K562 (cell line): Measurements from ENCODE around the gene SPCS3. TPM values are rescaled to one million over a fixed set of nuclear protein-coding genes. Genes with fewer than 3 reads are reported as not detected.

Experiments
- CREB1 ChIP-seq, 2 experiments: sonication (generic) in 1 of 2; formaldehyde crosslinking in 1 of 2; IDR thresholded peaks; 2 replicates each; pipeline versions ENCODE4 v1.6.1 to v1.8.0; 2012 to 2022; ENCODE audit warnings: inconsistent platforms in 1 of 2, mild to moderate bottlenecking in 1 of 2, missing genetic modification reagents in 1 of 2, moderate library complexity in 1 of 2
- CTBP1 ChIP-seq: fragments of 450-650 bp; IDR thresholded peaks from 2 replicates; pipeline ENCODE4 v1.6.1; 2016; ENCODE audit warnings: borderline replicate concordance
- DPF2 ChIP-seq: fragments of 450-650 bp; IDR thresholded peaks from 2 replicates; pipeline ENCODE4 v1.6.1; 2016
- ETV5 ChIP-seq: sonication (generic); formaldehyde crosslinking; IDR thresholded peaks from 2 replicates; pipeline ENCODE4 v1.4.0; 2020; ENCODE audit warnings: low read depth, mild to moderate bottlenecking, missing genetic modification reagents
- GABPA ChIP-seq: fragments of 200-800 bp; sonication (Bioruptor generic); conservative IDR thresholded peaks from 2 replicates; pipeline ENCODE4 v1.6.1; 2016; ENCODE audit warnings: low read depth, missing genetic modification characterization, missing compliant biosample characterization
- MEIS2 ChIP-seq: fragments of 450-650 bp; IDR thresholded peaks from 2 replicates; pipeline ENCODE4 v1.6.1; 2014; ENCODE audit warnings: mild to moderate bottlenecking; ENCODE audit not compliant: partially characterized antibody
- OTX1 ChIP-seq: fragments of 450-650 bp; formaldehyde crosslinking; IDR thresholded peaks from 2 replicates; pipeline ENCODE4 v1.4.0; 2022; ENCODE audit warnings: mild to moderate bottlenecking
- RBBP5 ChIP-seq: fragments of 200-600 bp; sonication (generic); IDR thresholded peaks from 2 replicates; pipeline ENCODE4 v1.6.1; 2012; ENCODE audit warnings: borderline replicate concordance, mild to moderate bottlenecking, low read length, control low read depth, inconsistent platforms; ENCODE audit not compliant: insufficient read depth, poor library complexity, severe bottlenecking
- SOX6 ChIP-seq: fragments of 450-650 bp; IDR thresholded peaks from 2 replicates; pipeline ENCODE4 v1.6.1; 2014; ENCODE audit warnings: mild to moderate bottlenecking
- SREBF2 ChIP-seq: sonication (generic); formaldehyde crosslinking; IDR thresholded peaks from 2 replicates; pipeline ENCODE4 v1.4.0; 2020; ENCODE audit warnings: mild to moderate bottlenecking, missing genetic modification reagents
- TCF3 ChIP-seq: sonication (generic); formaldehyde crosslinking; IDR thresholded peaks from 2 replicates; pipeline ENCODE4 v1.4.0; 2020; ENCODE audit warnings: mild to moderate bottlenecking, missing genetic modification reagents
- TRIM24 ChIP-seq, 2 experiments: fragments of 450-650 bp; IDR thresholded peaks; 2 replicates each; pipeline ENCODE4 v1.6.1; 2016
- ZFP1 ChIP-seq: fragments of 450-650 bp; formaldehyde crosslinking; IDR thresholded peaks from 2 replicates; pipeline ENCODE4 v1.4.0; 2020; ENCODE audit warnings: mild to moderate bottlenecking, mixed read lengths
- ZNF507 ChIP-seq: conservative IDR thresholded peaks from 2 replicates; pipeline ENCODE4 v1.6.1; 2017; ENCODE audit warnings: missing genetic modification characterization, missing compliant biosample characterization
- ZNF668 ChIP-seq: fragments of 250-450 bp; sonication (Bioruptor Pico); IDR thresholded peaks from 2 replicates; pipeline ENCODE4 v1.8.0; 2022; ENCODE audit warnings: mild to moderate bottlenecking, inconsistent platforms
- polyA plus RNA-seq, 8 experiments: library from polyadenylated mRNA; depleted of rRNA in 4 of 8; stranded (reverse) in 5 of 8; unstranded in 3 of 8; fragments of >200 nt; fragmentation: Nextera tagmentation in 2 of 8; fragmentation: Illumina TruSeq in 1 of 8; extraction: Ambion mirVana in 2 of 8; extraction: Trizol in 1 of 8; gene quantifications; 2 replicates each; pipeline versions ENCODE4 v1.2.1 to v1.2.3, GENCODE V29; 2011 to 2014; ENCODE audit warnings: inconsistent platforms in 1 of 8, missing spikeins in 1 of 8
- total RNA-seq, 7 experiments: library from RNA; depleted of rRNA in 6 of 7; stranded (reverse); fragments of >200 nt in 6 of 7; fragmentation: Illumina TruSeq in 2 of 7; extraction: Trizol in 2 of 7; gene quantifications; 2 replicates each; pipeline versions ENCODE4 v1.2.1 to v1.2.3, GENCODE V29; 2011 to 2021; ENCODE audit warnings: low replicate concordance in 1 of 7
- TF ChIP-seq, protein P1 (sequence below): fragments of 250-450 bp; sonication (Bioruptor Pico); IDR thresholded peaks from 2 replicates; pipeline ENCODE4 v1.6.1; 2021; ENCODE audit warnings: mild to moderate bottlenecking
- TF ChIP-seq, protein P2 (sequence below): IDR thresholded peaks from 2 replicates; pipeline ENCODE4 v1.6.1; 2014; ENCODE audit warnings: antibody characterized with exemption
- TF ChIP-seq, protein P3 (sequence below): fragments of 450-650 bp; IDR thresholded peaks from 2 replicates; pipeline ENCODE4 v1.6.1; 2017; ENCODE audit warnings: antibody characterized with exemption
- TF ChIP-seq, protein P4 (sequence below): fragments of 450-650 bp; IDR thresholded peaks from 2 replicates; pipeline ENCODE4 v1.6.1; 2016
- TF ChIP-seq, protein P5 (sequence below): sonication (generic); formaldehyde crosslinking; IDR thresholded peaks from 2 replicates; pipeline ENCODE4 v1.8.0; 2022; ENCODE audit warnings: mild to moderate bottlenecking, missing genetic modification reagents

SPCS3 gene
- total and polyA plus RNA-seq, 9 of the 15 experiments (the other 6 are each of a cell fraction or from before 2014, with no cell fraction given): 64.6 to 196 (median 85.4) TPM

DNA sequence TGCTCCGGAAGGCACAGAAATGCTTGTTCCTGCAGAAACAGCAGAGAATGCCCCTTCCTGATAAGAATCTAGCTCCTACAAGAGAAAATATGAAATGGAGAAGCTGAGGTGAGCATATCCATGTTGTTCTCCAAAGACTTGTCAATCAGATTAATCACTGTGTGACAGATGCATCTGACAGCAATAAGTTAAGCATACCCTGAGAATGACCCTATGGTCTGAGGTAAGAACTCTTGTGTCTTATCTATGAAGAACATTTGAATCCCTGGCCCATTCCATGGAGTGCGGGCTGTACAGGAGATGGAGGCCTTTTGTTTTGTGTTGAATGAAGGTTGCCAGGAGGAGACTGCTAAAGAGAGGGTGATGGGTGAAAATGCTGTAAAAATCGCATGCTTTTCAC, 29.2 kb upstream of the SPCS3 start (continued):
- no peak for TF ChIP-seq ETV5 (CRISPR knock-in tag)
- TF ChIP-seq SOX6: peak; percentile 73
- TF ChIP-seq, protein P1, sequence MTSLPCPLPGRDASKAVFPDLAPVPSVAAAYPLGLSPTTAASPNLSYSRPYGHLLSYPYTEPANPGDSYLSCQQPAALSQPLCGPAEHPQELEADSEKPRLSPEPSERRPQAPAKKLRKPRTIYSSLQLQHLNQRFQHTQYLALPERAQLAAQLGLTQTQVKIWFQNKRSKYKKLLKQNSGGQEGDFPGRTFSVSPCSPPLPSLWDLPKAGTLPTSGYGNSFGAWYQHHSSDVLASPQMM (CRISPR knock-in tag): no peak
- no peak for TF ChIP-seq SREBF2
- TF ChIP-seq ZFP1: no peak
- peak; percentile 85 for TF ChIP-seq DPF2
- TF ChIP-seq MEIS2: peak; percentile 97
- TF ChIP-seq, protein P2, sequence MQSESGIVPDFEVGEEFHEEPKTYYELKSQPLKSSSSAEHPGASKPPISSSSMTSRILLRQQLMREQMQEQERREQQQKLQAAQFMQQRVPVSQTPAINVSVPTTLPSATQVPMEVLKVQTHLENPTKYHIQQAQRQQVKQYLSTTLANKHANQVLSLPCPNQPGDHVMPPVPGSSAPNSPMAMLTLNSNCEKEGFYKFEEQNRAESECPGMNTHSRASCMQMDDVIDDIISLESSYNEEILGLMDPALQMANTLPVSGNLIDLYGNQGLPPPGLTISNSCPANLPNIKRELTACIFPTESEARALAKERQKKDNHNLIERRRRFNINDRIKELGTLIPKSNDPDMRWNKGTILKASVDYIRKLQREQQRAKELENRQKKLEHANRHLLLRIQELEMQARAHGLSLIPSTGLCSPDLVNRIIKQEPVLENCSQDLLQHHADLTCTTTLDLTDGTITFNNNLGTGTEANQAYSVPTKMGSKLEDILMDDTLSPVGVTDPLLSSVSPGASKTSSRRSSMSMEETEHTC: no peak
- peak; percentile 20 to 27; a peak in 2 of 4 replicates for TF ChIP-seq TRIM24 (IDR thresholded peaks at IDR 0.05)
- TF ChIP-seq ZNF668: no peak
- TF ChIP-seq, protein P3, sequence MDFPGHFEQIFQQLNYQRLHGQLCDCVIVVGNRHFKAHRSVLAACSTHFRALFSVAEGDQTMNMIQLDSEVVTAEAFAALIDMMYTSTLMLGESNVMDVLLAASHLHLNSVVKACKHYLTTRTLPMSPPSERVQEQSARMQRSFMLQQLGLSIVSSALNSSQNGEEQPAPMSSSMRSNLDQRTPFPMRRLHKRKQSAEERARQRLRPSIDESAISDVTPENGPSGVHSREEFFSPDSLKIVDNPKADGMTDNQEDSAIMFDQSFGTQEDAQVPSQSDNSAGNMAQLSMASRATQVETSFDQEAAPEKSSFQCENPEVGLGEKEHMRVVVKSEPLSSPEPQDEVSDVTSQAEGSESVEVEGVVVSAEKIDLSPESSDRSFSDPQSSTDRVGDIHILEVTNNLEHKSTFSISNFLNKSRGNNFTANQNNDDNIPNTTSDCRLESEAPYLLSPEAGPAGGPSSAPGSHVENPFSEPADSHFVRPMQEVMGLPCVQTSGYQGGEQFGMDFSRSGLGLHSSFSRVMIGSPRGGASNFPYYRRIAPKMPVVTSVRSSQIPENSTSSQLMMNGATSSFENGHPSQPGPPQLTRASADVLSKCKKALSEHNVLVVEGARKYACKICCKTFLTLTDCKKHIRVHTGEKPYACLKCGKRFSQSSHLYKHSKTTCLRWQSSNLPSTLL: no peak
- no peak for TF ChIP-seq ZNF507 (tag)
- no peak; the same call in 1 of the 2 replicates for TF ChIP-seq CREB1 (IDR thresholded peaks at IDR 0.05)
- TF ChIP-seq CREB1 (CRISPR knock-in tag; IDR thresholded peaks at IDR 0.05): no peak
- TF ChIP-seq, protein P4, sequence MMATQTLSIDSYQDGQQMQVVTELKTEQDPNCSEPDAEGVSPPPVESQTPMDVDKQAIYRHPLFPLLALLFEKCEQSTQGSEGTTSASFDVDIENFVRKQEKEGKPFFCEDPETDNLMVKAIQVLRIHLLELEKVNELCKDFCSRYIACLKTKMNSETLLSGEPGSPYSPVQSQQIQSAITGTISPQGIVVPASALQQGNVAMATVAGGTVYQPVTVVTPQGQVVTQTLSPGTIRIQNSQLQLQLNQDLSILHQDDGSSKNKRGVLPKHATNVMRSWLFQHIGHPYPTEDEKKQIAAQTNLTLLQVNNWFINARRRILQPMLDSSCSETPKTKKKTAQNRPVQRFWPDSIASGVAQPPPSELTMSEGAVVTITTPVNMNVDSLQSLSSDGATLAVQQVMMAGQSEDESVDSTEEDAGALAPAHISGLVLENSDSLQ: peak; percentile 93
- TF ChIP-seq CTBP1: peak; percentile 36; the same call in 1 of the 2 replicates
- TF ChIP-seq OTX1 (CRISPR knock-in tag): no peak
- TF ChIP-seq TCF3: peak; percentile 86
- TF ChIP-seq, protein P5, sequence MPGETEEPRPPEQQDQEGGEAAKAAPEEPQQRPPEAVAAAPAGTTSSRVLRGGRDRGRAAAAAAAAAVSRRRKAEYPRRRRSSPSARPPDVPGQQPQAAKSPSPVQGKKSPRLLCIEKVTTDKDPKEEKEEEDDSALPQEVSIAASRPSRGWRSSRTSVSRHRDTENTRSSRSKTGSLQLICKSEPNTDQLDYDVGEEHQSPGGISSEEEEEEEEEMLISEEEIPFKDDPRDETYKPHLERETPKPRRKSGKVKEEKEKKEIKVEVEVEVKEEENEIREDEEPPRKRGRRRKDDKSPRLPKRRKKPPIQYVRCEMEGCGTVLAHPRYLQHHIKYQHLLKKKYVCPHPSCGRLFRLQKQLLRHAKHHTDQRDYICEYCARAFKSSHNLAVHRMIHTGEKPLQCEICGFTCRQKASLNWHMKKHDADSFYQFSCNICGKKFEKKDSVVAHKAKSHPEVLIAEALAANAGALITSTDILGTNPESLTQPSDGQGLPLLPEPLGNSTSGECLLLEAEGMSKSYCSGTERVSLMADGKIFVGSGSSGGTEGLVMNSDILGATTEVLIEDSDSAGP (CRISPR knock-in tag): no peak
- no peak for TF ChIP-seq GABPA (tag)
- no peak for TF ChIP-seq RBBP5
